WTC11 (cell line): Measurements from ENCODE around the gene TCN2. TPM values are rescaled to one million over a fixed set of nuclear protein-coding genes. Genes with fewer than 3 reads are reported as not detected.

Source experiments
- ATAC-seq: fragments of 200-7000 bp; cut with Tn5 transposase; 2 replicates; pipeline ENCODE4 v1.10.0; 2021; ENCODE audit warnings: mild to moderate bottlenecking, moderate library complexity
- CTCF ChIA-PET: fragments of 300-600 bp; sonication (Branson Sonifier 250); formaldehyde crosslinking; loops from one replicate; lab custom pipeline; 2021; ENCODE audit warnings: antibody characterized with exemption; lab: Charles Lee
- POLR2A ChIA-PET: fragments of 350-600 bp; sonication (Branson Sonifier 250); formaldehyde crosslinking; loops from one replicate; lab custom pipeline; 2021; ENCODE audit warnings: antibody characterized with exemption; lab: Charles Lee
- DNase-seq: peaks from one replicate; pipeline ENCODE4 v3.0.0; 2021; ENCODE audit warnings: low spot score
- H3K27ac Mint-ChIP-seq: 2 replicates; pipeline ENCODE4 v1.8.0; 2021; ENCODE audit warnings: mixed read lengths
- H3K27me3 Mint-ChIP-seq: 2 replicates; pipeline ENCODE4 v1.8.0; 2021; ENCODE audit warnings: low read depth, mild to moderate bottlenecking, moderate library complexity, mixed read lengths
- H3K36me3 Mint-ChIP-seq: 2 replicates; pipeline ENCODE4 v1.8.0; 2021; ENCODE audit warnings: mixed read lengths
- H3K4me1 Mint-ChIP-seq: 2 replicates; pipeline ENCODE4 v1.8.0; 2022; ENCODE audit warnings: mixed read lengths
- H3K4me3 Mint-ChIP-seq: 2 replicates; pipeline ENCODE4 v1.8.0; 2021; ENCODE audit warnings: mild to moderate bottlenecking, moderate library complexity, mixed read lengths
- H3K9me3 Mint-ChIP-seq: 2 replicates; pipeline ENCODE4 v1.8.0; 2021; ENCODE audit warnings: mixed read lengths
- CBFB ChIP-seq: sonication (generic); formaldehyde crosslinking; IDR thresholded peaks from 2 replicates; pipeline ENCODE4 v1.8.1; 2022; ENCODE audit warnings: mild to moderate bottlenecking, low read depth, missing genetic modification reagents
- GTF2I ChIP-seq: fragments of 250-450 bp; sonication (Bioruptor Pico); conservative IDR thresholded peaks from 2 replicates; pipeline ENCODE4 v1.4.0; 2021; ENCODE audit warnings: mild to moderate bottlenecking
- HMGA2 ChIP-seq: fragments of 250-450 bp; sonication (Bioruptor Pico); IDR thresholded peaks from 2 replicates; pipeline ENCODE4 v1.4.0; 2021; ENCODE audit warnings: mild to moderate bottlenecking, moderate library complexity
- NR3C1 ChIP-seq: sonication (generic); formaldehyde crosslinking; conservative IDR thresholded peaks from 2 replicates; pipeline ENCODE4 v1.8.1; 2023; ENCODE audit warnings: low read depth, mild to moderate bottlenecking, missing genetic modification reagents
- SP1 ChIP-seq: sonication (generic); formaldehyde crosslinking; conservative IDR thresholded peaks from 2 replicates; pipeline ENCODE4 v1.8.1; 2022; ENCODE audit warnings: missing genetic modification reagents
- ZNF263 ChIP-seq: sonication (generic); formaldehyde crosslinking; IDR thresholded peaks from 2 replicates; pipeline ENCODE4 v1.8.1; 2022; ENCODE audit warnings: low read depth, mild to moderate bottlenecking, moderate library complexity, missing genetic modification reagents
- ZNF416 ChIP-seq: fragments of 250-450 bp; sonication (Bioruptor Pico); IDR thresholded peaks from 2 replicates; pipeline ENCODE4 v1.9.0; 2021; ENCODE audit warnings: mild to moderate bottlenecking, inconsistent platforms
- total RNA-seq: library from RNA; stranded (reverse); gene quantifications from 3 replicates; pipeline ENCODE4 v1.2.3, GENCODE V29; 2021
- TF ChIP-seq, protein P1 (sequence below): sonication (generic); formaldehyde crosslinking; IDR thresholded peaks from 2 replicates; pipeline ENCODE4 v1.8.1; 2023; ENCODE audit warnings: mild to moderate bottlenecking, moderate library complexity, missing genetic modification reagents
- TF ChIP-seq, protein P2 (sequence below): sonication (generic); formaldehyde crosslinking; IDR thresholded peaks from 2 replicates; pipeline ENCODE4 v1.8.0; 2022; ENCODE audit warnings: missing genetic modification reagents
- TF ChIP-seq, protein P3 (sequence below): fragments of 250-450 bp; sonication (Bioruptor Pico); IDR thresholded peaks from 2 replicates; pipeline ENCODE4 v1.9.0; 2021; ENCODE audit warnings: moderate library complexity, mild to moderate bottlenecking, inconsistent platforms, borderline replicate concordance
- TF ChIP-seq, protein P4 (sequence below): sonication (generic); formaldehyde crosslinking; IDR thresholded peaks from 2 replicates; pipeline ENCODE4 v1.8.1; 2022; ENCODE audit warnings: low read depth, mild to moderate bottlenecking, moderate library complexity, missing genetic modification reagents, borderline replicate concordance
- TF ChIP-seq, protein P5 (sequence below): sonication (generic); formaldehyde crosslinking; IDR thresholded peaks from 2 replicates; pipeline ENCODE4 v1.8.1; 2022; ENCODE audit warnings: mild to moderate bottlenecking, missing genetic modification reagents, moderate library complexity, borderline replicate concordance
- TF ChIP-seq, protein P6 (sequence below): sonication (generic); formaldehyde crosslinking; conservative IDR thresholded peaks from 2 replicates; pipeline ENCODE4 v1.8.1; 2023; ENCODE audit warnings: mild to moderate bottlenecking, low read depth, missing genetic modification reagents, moderate library complexity
- TF ChIP-seq, protein P7 (sequence below): sonication (generic); formaldehyde crosslinking; IDR thresholded peaks from 2 replicates; pipeline ENCODE4 v1.8.1; 2022; ENCODE audit warnings: missing genetic modification reagents, borderline replicate concordance
- TF ChIP-seq, protein P8 (sequence below): fragments of 250-450 bp; sonication (Bioruptor Pico); IDR thresholded peaks from 2 replicates; pipeline ENCODE4 v2.1.2; 2022; ENCODE audit warnings: mild to moderate bottlenecking, moderate library complexity

Gene TCN2
- total RNA-seq, 1 experiment from 2014 or later: 39.0 TPM

DNA sequence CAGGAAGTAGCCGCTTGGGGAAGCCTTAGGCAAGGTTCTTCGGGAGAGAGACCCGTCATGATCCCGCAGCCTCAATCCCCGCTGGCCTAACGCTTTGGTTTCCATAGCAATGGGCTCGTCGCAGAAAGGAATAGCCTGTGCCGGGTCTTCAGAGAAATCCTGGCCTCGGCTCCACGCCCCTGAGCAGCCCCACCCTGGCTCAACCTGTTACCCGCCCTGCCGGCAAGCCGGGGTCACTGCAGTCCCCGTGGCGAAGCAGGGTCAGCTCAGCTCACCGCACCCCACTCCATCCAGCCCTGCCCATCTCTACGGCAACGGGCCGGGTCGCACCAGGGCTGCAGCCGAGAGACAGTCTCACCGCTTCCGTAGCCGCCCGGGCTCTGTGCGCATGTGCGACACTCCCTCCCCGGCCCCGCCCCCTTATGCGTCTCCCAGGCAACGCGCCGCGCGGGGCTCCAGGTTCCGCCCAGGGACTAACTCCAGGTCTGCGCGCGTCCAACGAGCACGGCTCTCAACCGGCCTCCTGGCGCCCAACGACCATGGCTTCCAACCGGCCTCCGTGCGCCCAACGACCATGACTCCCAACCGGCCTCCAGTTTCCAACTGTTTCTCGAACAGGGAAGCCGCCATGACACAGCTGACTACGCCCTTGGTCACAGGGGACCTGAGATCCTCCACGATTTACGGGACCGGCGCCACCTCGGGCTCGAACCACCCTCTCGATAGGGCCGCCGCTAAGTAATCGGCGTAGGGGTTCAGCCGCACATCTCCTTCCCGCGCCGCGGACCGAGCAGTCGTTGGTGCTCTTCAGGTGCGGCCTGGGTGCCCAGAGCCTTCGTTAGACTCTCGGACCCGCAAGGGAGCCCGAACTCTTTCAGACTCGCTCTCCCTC is 60.8 kb downstream of the TCN2 start, which contains the start of gene DUSP18 (continued):
- TF ChIP-seq, protein P1, sequence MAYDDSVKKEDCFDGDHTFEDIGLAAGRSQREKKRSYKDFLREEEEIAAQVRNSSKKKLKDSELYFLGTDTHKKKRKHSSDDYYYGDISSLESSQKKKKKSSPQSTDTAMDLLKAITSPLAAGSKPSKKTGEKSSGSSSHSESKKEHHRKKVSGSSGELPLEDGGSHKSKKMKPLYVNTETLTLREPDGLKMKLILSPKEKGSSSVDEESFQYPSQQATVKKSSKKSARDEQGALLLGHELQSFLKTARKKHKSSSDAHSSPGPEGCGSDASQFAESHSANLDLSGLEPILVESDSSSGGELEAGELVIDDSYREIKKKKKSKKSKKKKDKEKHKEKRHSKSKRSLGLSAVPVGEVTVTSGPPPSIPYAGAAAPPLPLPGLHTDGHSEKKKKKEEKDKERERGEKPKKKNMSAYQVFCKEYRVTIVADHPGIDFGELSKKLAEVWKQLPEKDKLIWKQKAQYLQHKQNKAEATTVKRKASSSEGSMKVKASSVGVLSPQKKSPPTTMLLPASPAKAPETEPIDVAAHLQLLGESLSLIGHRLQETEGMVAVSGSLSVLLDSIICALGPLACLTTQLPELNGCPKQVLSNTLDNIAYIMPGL (CRISPR knock-in tag): 0 out of 2 replicates have a peak, but pooled peaks have one; percentile 58
- peak; percentile 88 for TF ChIP-seq SP1 (CRISPR knock-in tag)

DNA sequence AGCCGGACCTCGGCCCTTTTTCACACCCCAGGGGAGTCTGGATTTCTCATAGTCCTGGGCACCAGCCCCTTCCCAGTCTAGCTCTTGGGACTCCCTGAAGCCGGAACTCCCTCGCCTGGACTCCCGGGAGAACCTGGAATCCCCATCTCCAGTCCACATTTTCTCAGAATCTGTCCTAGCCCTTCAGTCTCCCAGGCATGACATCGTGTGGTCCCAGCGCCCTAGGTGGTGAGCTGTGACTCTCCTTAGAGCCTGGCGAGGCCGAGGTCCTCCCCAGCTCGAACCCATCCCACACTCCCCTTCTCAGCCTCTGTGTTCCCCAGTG is 61.4 kb downstream of the TCN2 start:
- Mint-ChIP-seq H3K4me3 (peak overlapping the region; percentile 84), H3K9me3 (no peaks in the 10 kb centered on the region), H3K36me3 (no peaks in the 10 kb centered on the region), H3K4me1 (peaks cover 12% of the 10 kb centered on the region), H3K27me3 (peaks cover 36% of the 10 kb centered on the region), H3K27ac (no peak overlapping the region)
- POLR2A ChIA-PET: interaction anchor here (1.4 kb wide), 1 partner anchor 26 kb away, joined by 3 read pairs; no protein-coding TSS in a partner anchor
- no peak for TF ChIP-seq NR3C1 (CRISPR knock-in tag)
- TF ChIP-seq, protein P2, sequence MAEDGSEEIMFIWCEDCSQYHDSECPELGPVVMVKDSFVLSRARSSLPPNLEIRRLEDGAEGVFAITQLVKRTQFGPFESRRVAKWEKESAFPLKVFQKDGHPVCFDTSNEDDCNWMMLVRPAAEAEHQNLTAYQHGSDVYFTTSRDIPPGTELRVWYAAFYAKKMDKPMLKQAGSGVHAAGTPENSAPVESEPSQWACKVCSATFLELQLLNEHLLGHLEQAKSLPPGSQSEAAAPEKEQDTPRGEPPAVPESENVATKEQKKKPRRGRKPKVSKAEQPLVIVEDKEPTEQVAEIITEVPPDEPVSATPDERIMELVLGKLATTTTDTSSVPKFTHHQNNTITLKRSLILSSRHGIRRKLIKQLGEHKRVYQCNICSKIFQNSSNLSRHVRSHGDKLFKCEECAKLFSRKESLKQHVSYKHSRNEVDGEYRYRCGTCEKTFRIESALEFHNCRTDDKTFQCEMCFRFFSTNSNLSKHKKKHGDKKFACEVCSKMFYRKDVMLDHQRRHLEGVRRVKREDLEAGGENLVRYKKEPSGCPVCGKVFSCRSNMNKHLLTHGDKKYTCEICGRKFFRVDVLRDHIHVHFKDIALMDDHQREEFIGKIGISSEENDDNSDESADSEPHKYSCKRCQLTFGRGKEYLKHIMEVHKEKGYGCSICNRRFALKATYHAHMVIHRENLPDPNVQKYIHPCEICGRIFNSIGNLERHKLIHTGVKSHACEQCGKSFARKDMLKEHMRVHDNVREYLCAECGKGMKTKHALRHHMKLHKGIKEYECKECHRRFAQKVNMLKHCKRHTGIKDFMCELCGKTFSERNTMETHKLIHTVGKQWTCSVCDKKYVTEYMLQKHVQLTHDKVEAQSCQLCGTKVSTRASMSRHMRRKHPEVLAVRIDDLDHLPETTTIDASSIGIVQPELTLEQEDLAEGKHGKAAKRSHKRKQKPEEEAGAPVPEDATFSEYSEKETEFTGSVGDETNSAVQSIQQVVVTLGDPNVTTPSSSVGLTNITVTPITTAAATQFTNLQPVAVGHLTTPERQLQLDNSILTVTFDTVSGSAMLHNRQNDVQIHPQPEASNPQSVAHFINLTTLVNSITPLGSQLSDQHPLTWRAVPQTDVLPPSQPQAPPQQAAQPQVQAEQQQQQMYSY (CRISPR knock-in tag): peak; percentile 73
- CTCF ChIA-PET: interaction anchor here (1.0 to 3.3 kb wide), 4 partner anchors 11 to 76 kb away, joined by 3 to 32 read pairs (median 8); partner anchors contain the start of genes SLC35E4 and TCN2
- no peak; the same call in 1 of the 2 replicates for ATAC-seq
- no peak for DNase-seq

DNA sequence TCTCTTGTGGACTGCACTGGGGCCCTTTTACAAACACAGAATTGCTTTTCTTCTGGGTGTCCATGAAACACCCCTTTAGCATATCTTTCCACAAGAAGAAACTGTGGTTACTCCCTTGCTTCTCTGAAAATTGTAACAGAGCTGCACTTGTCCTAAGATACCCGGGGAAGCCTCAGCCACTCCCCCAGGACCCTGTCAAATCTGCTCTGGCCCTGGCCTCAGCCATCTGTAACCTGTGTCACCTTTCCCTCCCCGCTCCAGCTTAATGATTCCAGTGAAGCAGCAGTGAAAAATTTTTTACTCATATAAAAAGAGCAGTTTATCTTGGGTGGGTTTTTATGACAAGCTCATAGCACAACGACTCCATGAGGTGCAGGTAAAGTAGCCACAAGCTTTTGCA is 64.1 kb downstream of the TCN2 start:
- H3K9me3 Mint-ChIP-seq: no peaks in the 10 kb centered on the region
- no peak overlapping the region for H3K27ac Mint-ChIP-seq
- DNase-seq (no peak), ATAC-seq (no peak)
- H3K27me3 Mint-ChIP-seq: peaks cover 40% of the 10 kb centered on the region
- POLR2A ChIA-PET: no interaction called here
- CTCF ChIA-PET: interaction anchor here (0.6 kb wide), 1 partner anchor 36 kb away, joined by 4 read pairs; no protein-coding TSS in a partner anchor
- peaks cover 12% of the 10 kb centered on the region for H3K4me1 Mint-ChIP-seq
- no peak overlapping the region for H3K4me3 Mint-ChIP-seq
- H3K36me3 Mint-ChIP-seq: no peaks in the 10 kb centered on the region
- TF ChIP-seq, protein P3, sequence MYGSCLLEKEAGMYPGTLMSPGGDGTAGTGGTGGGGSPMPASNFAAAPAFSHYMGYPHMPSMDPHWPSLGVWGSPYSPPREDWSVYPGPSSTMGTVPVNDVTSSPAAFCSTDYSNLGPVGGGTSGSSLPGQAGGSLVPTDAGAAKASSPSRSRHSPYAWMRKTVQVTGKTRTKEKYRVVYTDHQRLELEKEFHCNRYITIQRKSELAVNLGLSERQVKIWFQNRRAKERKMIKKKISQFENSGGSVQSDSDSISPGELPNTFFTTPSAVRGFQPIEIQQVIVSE: no peak
- no peak for TF ChIP-seq ZNF416 (CRISPR knock-in tag)
- no peak for TF ChIP-seq CBFB (CRISPR knock-in tag)
- no peak for TF ChIP-seq GTF2I
- TF ChIP-seq, protein P4, sequence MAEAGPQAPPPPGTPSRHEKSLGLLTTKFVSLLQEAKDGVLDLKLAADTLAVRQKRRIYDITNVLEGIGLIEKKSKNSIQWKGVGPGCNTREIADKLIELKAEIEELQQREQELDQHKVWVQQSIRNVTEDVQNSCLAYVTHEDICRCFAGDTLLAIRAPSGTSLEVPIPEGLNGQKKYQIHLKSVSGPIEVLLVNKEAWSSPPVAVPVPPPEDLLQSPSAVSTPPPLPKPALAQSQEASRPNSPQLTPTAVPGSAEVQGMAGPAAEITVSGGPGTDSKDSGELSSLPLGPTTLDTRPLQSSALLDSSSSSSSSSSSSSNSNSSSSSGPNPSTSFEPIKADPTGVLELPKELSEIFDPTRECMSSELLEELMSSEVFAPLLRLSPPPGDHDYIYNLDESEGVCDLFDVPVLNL: no peak
- no peak for TF ChIP-seq HMGA2 (CRISPR knock-in tag)
- no peak for TF ChIP-seq ZNF263 (CRISPR knock-in tag)
- TF ChIP-seq, protein P5, sequence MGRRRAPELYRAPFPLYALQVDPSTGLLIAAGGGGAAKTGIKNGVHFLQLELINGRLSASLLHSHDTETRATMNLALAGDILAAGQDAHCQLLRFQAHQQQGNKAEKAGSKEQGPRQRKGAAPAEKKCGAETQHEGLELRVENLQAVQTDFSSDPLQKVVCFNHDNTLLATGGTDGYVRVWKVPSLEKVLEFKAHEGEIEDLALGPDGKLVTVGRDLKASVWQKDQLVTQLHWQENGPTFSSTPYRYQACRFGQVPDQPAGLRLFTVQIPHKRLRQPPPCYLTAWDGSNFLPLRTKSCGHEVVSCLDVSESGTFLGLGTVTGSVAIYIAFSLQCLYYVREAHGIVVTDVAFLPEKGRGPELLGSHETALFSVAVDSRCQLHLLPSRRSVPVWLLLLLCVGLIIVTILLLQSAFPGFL (CRISPR knock-in tag): no peak
- TF ChIP-seq, protein P6, sequence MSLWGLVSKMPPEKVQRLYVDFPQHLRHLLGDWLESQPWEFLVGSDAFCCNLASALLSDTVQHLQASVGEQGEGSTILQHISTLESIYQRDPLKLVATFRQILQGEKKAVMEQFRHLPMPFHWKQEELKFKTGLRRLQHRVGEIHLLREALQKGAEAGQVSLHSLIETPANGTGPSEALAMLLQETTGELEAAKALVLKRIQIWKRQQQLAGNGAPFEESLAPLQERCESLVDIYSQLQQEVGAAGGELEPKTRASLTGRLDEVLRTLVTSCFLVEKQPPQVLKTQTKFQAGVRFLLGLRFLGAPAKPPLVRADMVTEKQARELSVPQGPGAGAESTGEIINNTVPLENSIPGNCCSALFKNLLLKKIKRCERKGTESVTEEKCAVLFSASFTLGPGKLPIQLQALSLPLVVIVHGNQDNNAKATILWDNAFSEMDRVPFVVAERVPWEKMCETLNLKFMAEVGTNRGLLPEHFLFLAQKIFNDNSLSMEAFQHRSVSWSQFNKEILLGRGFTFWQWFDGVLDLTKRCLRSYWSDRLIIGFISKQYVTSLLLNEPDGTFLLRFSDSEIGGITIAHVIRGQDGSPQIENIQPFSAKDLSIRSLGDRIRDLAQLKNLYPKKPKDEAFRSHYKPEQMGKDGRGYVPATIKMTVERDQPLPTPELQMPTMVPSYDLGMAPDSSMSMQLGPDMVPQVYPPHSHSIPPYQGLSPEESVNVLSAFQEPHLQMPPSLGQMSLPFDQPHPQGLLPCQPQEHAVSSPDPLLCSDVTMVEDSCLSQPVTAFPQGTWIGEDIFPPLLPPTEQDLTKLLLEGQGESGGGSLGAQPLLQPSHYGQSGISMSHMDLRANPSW: no peak
- TF ChIP-seq NR3C1 (CRISPR knock-in tag): no peak
- TF ChIP-seq, protein P7, sequence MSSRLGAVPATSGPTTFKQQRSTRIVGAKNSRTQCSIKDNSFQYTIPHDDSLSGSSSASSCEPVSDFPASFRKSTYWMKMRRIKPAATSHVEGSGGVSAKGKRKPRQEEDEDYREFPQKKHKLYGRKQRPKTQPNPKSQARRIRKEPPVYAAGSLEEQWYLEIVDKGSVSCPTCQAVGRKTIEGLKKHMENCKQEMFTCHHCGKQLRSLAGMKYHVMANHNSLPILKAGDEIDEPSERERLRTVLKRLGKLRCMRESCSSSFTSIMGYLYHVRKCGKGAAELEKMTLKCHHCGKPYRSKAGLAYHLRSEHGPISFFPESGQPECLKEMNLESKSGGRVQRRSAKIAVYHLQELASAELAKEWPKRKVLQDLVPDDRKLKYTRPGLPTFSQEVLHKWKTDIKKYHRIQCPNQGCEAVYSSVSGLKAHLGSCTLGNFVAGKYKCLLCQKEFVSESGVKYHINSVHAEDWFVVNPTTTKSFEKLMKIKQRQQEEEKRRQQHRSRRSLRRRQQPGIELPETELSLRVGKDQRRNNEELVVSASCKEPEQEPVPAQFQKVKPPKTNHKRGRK (CRISPR knock-in tag): no peak
- TF ChIP-seq, protein P8, sequence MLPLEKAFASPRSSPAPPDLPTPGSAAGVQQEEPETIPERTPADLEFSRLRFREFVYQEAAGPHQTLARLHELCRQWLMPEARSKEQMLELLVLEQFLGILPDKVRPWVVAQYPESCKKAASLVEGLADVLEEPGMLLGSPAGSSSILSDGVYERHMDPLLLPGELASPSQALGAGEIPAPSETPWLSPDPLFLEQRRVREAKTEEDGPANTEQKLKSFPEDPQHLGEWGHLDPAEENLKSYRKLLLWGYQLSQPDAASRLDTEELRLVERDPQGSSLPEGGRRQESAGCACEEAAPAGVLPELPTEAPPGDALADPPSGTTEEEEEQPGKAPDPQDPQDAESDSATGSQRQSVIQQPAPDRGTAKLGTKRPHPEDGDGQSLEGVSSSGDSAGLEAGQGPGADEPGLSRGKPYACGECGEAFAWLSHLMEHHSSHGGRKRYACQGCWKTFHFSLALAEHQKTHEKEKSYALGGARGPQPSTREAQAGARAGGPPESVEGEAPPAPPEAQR (CRISPR knock-in tag): no peak
